ENCODE results near the gene C12orf75. TPM values are rescaled to one million over a fixed set of nuclear protein-coding genes. Genes with fewer than 3 reads are reported as not detected.
A peak's percentile ranks its signal among the peaks of the same experiment; 100 is the strongest.

The C12orf75 gene
- total RNA-seq (2014; rRNA removed; shearing (Covaris generic)) (35.1 and 43.9 TPM in 2 replicates), polyA plus RNA-seq (2016; fragmentation: Nextera tagmentation; extraction: Ambion mirVana) (69.8 and 73.5 TPM in 2 replicates)
- long read RNA-seq, transcript C12orf75-201 (6 exons, 1,366 nt), result major isoform, 27 of 27 reads
- long read RNA-seq, partial matches to known transcripts, result 0 of 27 reads
- long read RNA-seq, other reads (novel, unspliced or antisense), result 0 of 27 reads

DNA sequence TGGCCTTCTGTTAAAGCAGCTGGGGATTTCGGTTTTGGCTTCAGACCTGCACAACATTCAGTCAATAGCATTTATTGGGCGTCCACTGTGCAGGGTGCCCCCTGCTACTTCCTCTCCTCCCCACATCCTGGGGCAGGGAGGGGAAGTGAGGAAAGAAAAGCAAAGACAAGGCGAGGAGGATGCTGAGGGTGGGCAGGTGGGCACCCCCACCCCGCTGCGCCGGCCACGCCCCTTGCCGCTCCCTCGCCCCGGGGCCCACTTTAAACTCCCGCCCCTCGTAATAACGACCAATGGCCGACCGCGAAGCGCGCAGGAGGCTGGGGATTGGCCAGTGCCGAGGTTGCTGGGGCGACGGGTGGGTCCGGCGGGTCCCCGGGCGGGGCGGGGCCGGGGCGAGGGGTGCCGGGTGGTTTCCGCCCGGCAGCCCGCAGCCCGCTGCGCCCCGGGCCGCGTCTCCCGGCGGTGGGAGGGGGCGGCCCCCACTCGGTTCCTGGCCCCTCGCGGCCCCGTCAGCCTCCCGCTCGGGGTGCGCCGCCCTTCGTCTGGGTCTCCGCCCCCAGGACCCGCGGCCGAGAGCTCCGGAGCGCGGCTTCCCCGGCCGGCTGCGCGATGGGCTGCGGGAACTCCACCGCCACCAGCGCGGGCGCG is at the start of gene C12orf75:
C12orf75 (plus strand) TSS at position 409 of the 648 bp plus-strand sequence; CDS start at position 610, 201 bp downstream.
- H3K27ac Mint-ChIP-seq, result no peak within 1 kb of the TSS
- ATAC-seq (peak; percentile 93), DNase-seq (ENCODE audit: low spot score) (peak; percentile 94)
- no peaks in the 10 kb centered on the region for H3F3A ChIP-seq (replicated peaks; ENCODE audit: low read depth)
- H3K36me3 ChIP-seq (ENCODE audit: insufficient read depth), result no peaks in the 10 kb centered on the region
- H3K4me2 ChIP-seq, result peak within 1 kb of the TSS; percentile 92
- H3K4me3 ChIP-seq, result peak within 1 kb of the TSS; percentile 75
- TF ChIP-seq, protein P1, sequence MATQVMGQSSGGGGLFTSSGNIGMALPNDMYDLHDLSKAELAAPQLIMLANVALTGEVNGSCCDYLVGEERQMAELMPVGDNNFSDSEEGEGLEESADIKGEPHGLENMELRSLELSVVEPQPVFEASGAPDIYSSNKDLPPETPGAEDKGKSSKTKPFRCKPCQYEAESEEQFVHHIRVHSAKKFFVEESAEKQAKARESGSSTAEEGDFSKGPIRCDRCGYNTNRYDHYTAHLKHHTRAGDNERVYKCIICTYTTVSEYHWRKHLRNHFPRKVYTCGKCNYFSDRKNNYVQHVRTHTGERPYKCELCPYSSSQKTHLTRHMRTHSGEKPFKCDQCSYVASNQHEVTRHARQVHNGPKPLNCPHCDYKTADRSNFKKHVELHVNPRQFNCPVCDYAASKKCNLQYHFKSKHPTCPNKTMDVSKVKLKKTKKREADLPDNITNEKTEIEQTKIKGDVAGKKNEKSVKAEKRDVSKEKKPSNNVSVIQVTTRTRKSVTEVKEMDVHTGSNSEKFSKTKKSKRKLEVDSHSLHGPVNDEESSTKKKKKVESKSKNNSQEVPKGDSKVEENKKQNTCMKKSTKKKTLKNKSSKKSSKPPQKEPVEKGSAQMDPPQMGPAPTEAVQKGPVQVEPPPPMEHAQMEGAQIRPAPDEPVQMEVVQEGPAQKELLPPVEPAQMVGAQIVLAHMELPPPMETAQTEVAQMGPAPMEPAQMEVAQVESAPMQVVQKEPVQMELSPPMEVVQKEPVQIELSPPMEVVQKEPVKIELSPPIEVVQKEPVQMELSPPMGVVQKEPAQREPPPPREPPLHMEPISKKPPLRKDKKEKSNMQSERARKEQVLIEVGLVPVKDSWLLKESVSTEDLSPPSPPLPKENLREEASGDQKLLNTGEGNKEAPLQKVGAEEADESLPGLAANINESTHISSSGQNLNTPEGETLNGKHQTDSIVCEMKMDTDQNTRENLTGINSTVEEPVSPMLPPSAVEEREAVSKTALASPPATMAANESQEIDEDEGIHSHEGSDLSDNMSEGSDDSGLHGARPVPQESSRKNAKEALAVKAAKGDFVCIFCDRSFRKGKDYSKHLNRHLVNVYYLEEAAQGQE (IDR thresholded peaks at IDR 0.05; ENCODE audit: unreplicated experiment), result no peak
- TF ChIP-seq POLR2AphosphoS5 (IDR thresholded peaks at IDR 0.05; ENCODE audit: low read depth) (peak; percentile 56), ZNF331 (CRISPR knock-in tag; IDR thresholded peaks at IDR 0.05; ENCODE audit: low read depth) (no peak), JUNB (IDR thresholded peaks at IDR 0.05; ENCODE audit: unreplicated experiment) (no peak), STAT1 (IDR thresholded peaks at IDR 0.05; ENCODE audit: unreplicated experiment) (no peak)
- TF ChIP-seq, protein P2, sequence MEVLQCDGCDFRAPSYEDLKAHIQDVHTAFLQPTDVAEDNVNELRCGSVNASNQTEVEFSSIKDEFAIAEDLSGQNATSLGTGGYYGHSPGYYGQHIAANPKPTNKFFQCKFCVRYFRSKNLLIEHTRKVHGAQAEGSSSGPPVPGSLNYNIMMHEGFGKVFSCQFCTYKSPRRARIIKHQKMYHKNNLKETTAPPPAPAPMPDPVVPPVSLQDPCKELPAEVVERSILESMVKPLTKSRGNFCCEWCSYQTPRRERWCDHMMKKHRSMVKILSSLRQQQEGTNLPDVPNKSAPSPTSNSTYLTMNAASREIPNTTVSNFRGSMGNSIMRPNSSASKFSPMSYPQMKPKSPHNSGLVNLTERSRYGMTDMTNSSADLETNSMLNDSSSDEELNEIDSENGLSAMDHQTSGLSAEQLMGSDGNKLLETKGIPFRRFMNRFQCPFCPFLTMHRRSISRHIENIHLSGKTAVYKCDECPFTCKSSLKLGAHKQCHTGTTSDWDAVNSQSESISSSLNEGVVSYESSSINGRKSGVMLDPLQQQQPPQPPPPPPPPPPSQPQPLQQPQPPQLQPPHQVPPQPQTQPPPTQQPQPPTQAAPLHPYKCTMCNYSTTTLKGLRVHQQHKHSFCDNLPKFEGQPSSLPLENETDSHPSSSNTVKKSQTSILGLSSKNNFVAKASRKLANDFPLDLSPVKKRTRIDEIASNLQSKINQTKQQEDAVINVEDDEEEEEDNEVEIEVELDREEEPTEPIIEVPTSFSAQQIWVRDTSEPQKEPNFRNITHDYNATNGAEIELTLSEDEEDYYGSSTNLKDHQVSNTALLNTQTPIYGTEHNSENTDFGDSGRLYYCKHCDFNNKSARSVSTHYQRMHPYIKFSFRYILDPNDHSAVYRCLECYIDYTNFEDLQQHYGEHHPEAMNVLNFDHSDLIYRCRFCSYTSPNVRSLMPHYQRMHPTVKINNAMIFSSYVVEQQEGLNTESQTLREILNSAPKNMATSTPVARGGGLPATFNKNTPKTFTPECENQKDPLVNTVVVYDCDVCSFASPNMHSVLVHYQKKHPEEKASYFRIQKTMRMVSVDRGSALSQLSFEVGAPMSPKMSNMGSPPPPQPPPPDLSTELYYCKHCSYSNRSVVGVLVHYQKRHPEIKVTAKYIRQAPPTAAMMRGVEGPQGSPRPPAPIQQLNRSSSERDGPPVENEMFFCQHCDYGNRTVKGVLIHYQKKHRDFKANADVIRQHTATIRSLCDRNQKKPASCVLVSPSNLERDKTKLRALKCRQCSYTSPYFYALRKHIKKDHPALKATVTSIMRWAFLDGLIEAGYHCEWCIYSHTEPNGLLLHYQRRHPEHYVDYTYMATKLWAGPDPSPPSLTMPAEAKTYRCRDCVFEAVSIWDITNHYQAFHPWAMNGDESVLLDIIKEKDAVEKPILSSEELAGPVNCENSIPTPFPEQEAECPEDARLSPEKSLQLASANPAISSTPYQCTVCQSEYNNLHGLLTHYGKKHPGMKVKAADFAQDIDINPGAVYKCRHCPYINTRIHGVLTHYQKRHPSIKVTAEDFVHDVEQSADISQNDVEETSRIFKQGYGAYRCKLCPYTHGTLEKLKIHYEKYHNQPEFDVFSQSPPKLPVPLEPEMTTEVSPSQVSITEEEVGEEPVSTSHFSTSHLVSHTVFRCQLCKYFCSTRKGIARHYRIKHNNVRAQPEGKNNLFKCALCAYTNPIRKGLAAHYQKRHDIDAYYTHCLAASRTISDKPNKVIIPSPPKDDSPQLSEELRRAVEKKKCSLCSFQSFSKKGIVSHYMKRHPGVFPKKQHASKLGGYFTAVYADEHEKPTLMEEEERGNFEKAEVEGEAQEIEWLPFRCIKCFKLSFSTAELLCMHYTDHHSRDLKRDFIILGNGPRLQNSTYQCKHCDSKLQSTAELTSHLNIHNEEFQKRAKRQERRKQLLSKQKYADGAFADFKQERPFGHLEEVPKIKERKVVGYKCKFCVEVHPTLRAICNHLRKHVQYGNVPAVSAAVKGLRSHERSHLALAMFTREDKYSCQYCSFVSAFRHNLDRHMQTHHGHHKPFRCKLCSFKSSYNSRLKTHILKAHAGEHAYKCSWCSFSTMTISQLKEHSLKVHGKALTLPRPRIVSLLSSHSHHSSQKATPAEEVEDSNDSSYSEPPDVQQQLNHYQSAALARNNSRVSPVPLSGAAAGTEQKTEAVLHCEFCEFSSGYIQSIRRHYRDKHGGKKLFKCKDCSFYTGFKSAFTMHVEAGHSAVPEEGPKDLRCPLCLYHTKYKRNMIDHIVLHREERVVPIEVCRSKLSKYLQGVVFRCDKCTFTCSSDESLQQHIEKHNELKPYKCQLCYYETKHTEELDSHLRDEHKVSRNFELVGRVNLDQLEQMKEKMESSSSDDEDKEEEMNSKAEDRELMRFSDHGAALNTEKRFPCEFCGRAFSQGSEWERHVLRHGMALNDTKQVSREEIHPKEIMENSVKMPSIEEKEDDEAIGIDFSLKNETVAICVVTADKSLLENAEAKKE (CRISPR knock-in tag; IDR thresholded peaks at IDR 0.05), result no peak
- TF ChIP-seq, protein P3, sequence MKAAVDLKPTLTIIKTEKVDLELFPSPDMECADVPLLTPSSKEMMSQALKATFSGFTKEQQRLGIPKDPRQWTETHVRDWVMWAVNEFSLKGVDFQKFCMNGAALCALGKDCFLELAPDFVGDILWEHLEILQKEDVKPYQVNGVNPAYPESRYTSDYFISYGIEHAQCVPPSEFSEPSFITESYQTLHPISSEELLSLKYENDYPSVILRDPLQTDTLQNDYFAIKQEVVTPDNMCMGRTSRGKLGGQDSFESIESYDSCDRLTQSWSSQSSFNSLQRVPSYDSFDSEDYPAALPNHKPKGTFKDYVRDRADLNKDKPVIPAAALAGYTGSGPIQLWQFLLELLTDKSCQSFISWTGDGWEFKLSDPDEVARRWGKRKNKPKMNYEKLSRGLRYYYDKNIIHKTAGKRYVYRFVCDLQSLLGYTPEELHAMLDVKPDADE (IDR thresholded peaks at IDR 0.05), result no peak
- H4K20me1 ChIP-seq (replicated peaks; ENCODE audit: insufficient read depth), result peaks cover 17% of the 10 kb centered on the region; the same call in 1 of the 2 replicates
- peaks cover 46% of the 10 kb centered on the region for H3K4me1 ChIP-seq (ENCODE audit: insufficient read depth)
- no peaks in the 10 kb centered on the region for H3K27me3 Mint-ChIP-seq (ENCODE audit: insufficient read depth, low read depth, poor library complexity)
- peak within 1 kb of the TSS; percentile 99 for H2AFZ ChIP-seq
- no peaks in the 10 kb centered on the region for H3K9me3 Mint-ChIP-seq
- H3K27me3 ChIP-seq (ENCODE audit: insufficient read depth), result peaks cover 13% of the 10 kb centered on the region
- H3K79me2 ChIP-seq (replicated peaks; ENCODE audit: insufficient read depth), result peaks cover 23% of the 10 kb centered on the region
- H3K4me1 Mint-ChIP-seq, result peaks cover 40% of the 10 kb centered on the region
- H3K36me3 Mint-ChIP-seq (ENCODE audit: low read depth), result no peaks in the 10 kb centered on the region
- H3K9me2 ChIP-seq (ENCODE audit: insufficient read depth), result no peaks in the 10 kb centered on the region
- peak within 1 kb of the TSS; percentile 75 for H3K4me3 Mint-ChIP-seq
- no peak within 1 kb of the TSS for H3K27ac ChIP-seq (ENCODE audit: low read depth)

Data from GM23338 (cell line).